Activated T-cell treated with anti-CD3 and anti-CD28 coated beads for 24 hours (primary cell): ENCODE measurements around the gene MEF2D.
A peak's percentile ranks its signal among the peaks of the same experiment; 100 is the strongest.

Source experiments
- DNase-seq: peaks from one replicate; pipeline ENCODE4 v3.0.0-alpha.2; 2020; ENCODE audit warnings: low read depth

Gene MEF2D

GRCh38 chr1:156468693-156469345, 31.8 kb downstream of the MEF2D start:
- DNase-seq: no peak

GRCh38 chr1:156467906-156468305, 32.7 kb downstream of the MEF2D start:
- no peak for DNase-seq

GRCh38 chr1:156467385-156467784, 33.2 kb downstream of the MEF2D start:
- no peak for DNase-seq

- DNase-seq: no peak
Measured at GRCh38 chr1:156465747-156466365, 34.7 kb downstream of the MEF2D start.

GRCh38 chr1:156464825-156465452, 35.6 kb downstream of the MEF2D start:
- DNase-seq: no peak

- no peak for DNase-seq
Measured at GRCh38 chr1:156464335-156464734, 36.2 kb downstream of the MEF2D start.

GRCh38 chr1:156463874-156464273, 36.7 kb downstream of the MEF2D start:
- no peak for DNase-seq

- no peak for DNase-seq
Measured at GRCh38 chr1:156462954-156463795, 37.4 kb downstream of the MEF2D start.

- no peak for DNase-seq
Measured at GRCh38 chr1:156461781-156462647, 38.6 kb downstream of the MEF2D start.

- DNase-seq: no peak
Measured at GRCh38 chr1:156461109-156461508, 39.5 kb downstream of the MEF2D start.

GRCh38 chr1:156460525-156460924, 40.0 kb downstream of the MEF2D start:
- no peak for DNase-seq

- no peak for DNase-seq
Measured at GRCh38 chr1:156458181-156458503, 42.4 kb downstream of the MEF2D start.

GRCh38 chr1:156456625-156457465, 43.7 kb downstream of the MEF2D start:
- DNase-seq: peak; percentile 95

- DNase-seq: no peak
Measured at GRCh38 chr1:156455362-156455761, 45.2 kb downstream of the MEF2D start.

- no peak for DNase-seq
Measured at GRCh38 chr1:156452907-156453306, 47.7 kb downstream of the MEF2D start.

GRCh38 chr1:156451505-156452160, 48.9 kb downstream of the MEF2D start:
- DNase-seq: no peak

GRCh38 chr1:156448134-156448967, 52.2 kb downstream of the MEF2D start:
- no peak for DNase-seq

GRCh38 chr1:156445789-156446263, 54.7 kb downstream of the MEF2D start:
- DNase-seq: peak; percentile 79

GRCh38 chr1:156444407-156445001, 56.1 kb downstream of the MEF2D start:
- peak; percentile 28 for DNase-seq
